Suprapubic skin (tissue), 4 donors: ENCODE data around the gene UVRAG.

Source experiments
- CTCF ChIP-seq, 2 donors: fragments of 200-600 bp in 1 of 2; fragments of 450-650 bp in 1 of 2; sonication (generic) in 1 of 2; IDR thresholded peaks; one replicate each; pipeline ENCODE4 v1.5.1; 2016 to 2019; ENCODE audit warnings: antibody characterized with exemption in 2 of 2, mild to moderate bottlenecking in 1 of 2, moderate library complexity in 1 of 2
- POLR2A ChIP-seq, 2 donors: fragments of 450-650 bp; IDR thresholded peaks; one replicate each; pipeline ENCODE4 v1.6.1; 2017; ENCODE audit warnings: antibody characterized with exemption in 2 of 2, mild to moderate bottlenecking in 2 of 2, moderate library complexity in 2 of 2
- POLR2AphosphoS5 ChIP-seq, 3 donors: sonication (generic); formaldehyde crosslinking; IDR thresholded peaks; one replicate each; pipeline ENCODE4 v1.6.1; 2017; ENCODE audit warnings: antibody characterized with exemption in 3 of 3

GRCh38 chr11:75813622-75814039 lies 1.4 kb upstream of the UVRAG start:
- TF ChIP-seq CTCF (IDR thresholded peaks at IDR 0.05), result no peak
- no peak for TF ChIP-seq POLR2AphosphoS5 (IDR thresholded peaks at IDR 0.05)
- TF ChIP-seq POLR2A (IDR thresholded peaks at IDR 0.05), result no peak
